ENCODE data around the gene CRTC2.

Gene CRTC2

GRCh38 chr1:153968000-153968363, 9.6 kb upstream of the CRTC2 start:
- no peaks in the 10 kb centered on the region for H4K20me1 ChIP-seq
- H3K4me3 ChIP-seq: peak overlapping the region; percentile 59 to 81 (median 72)
- no peaks in the 10 kb centered on the region for H3K27me3 ChIP-seq
- TF ChIP-seq Cebpa-rat (IDR thresholded peaks at IDR 0.05): no peak
- peaks cover 59 to 81% (median 74%) of the 10 kb centered on the region in 10 experiments for H3K4me1 ChIP-seq
- peak overlapping the region; percentile 72 to 95 (median 88); a peak in 21 of 22 replicates for H3K9ac ChIP-seq
- peaks cover 0 to 11% (median 6%) of the 10 kb centered on the region in 11 experiments; a peak in 16 of 22 replicates for H3K36me3 ChIP-seq
- H3K4me2 ChIP-seq: peak overlapping the region; percentile 94 to 100 (median 99)
- no peaks in the 10 kb centered on the region for H3K9me3 ChIP-seq (replicated peaks in 1 of 11)
- H3K27ac ChIP-seq: peak overlapping the region; percentile 1 to 97 (median 92); a peak in 19 of 22 replicates

- H3K4me3 ChIP-seq: peak within 1 kb of the TSS; percentile 59 to 81 (median 72)
- H3K9me3 ChIP-seq (replicated peaks in 1 of 11): no peaks in the 10 kb centered on the region
- H3K36me3 ChIP-seq: peaks cover 0 to 4% (median 0%) of the 10 kb centered on the region in 11 experiments; a peak in 3 of 22 replicates
- peak within 1 kb of the TSS; percentile 76 to 95 (median 88) for H3K9ac ChIP-seq
- peaks cover 54 to 81% (median 73%) of the 10 kb centered on the region in 10 experiments for H3K4me1 ChIP-seq
- 0 out of 22 replicates have a peak, but pooled peaks cover 0 to 1% (median 0%) of the 10 kb centered on the region in 11 experiments for H4K20me1 ChIP-seq
- no peaks in the 10 kb centered on the region for H3K27me3 ChIP-seq
- no peak for TF ChIP-seq Cebpa-rat (IDR thresholded peaks at IDR 0.05)
- H3K27ac ChIP-seq: peak within 1 kb of the TSS; percentile 44 to 97 (median 92); a peak in 21 of 22 replicates
- H3K4me2 ChIP-seq: peak within 1 kb of the TSS; percentile 94 to 100 (median 99)
Observed at GRCh38 chr1:153967107-153967999, 8.9 kb upstream of the CRTC2 start, which contains the start of gene CREB3L4. CREB3L4 (plus strand) TSS chr1:153967902; CDS start chr1:153968526, 624 bp downstream.

DNA sequence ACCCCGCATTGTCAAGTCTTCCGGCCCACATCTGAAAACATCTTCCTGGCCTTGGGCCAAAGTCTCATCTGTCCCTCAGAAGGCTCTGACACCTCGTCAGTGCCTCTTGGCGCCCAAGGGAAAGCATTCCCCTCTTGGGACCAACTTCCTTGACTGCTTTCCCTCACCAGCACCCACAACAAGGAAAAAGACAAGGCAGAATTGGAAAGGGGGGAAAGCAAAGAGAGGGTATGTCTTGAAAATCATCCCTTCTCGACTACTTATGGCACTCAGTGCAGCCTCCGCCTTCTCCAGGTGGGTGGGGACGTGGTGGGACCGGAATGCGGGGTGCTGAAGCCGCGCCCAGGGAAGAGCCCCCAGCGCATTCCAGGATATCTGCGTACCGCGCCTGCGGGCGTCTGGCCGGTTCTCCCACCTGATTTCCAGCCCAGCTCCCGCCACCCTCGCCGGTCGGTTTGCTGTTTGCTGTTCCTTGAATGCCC, 5.5 kb upstream of the CRTC2 start:
- Histone ChIP-seq H4K20me1 (peaks cover 0 to 17% (median 0%) of the 10 kb centered on the region in 11 experiments; a peak in 2 of 22 replicates), H3K4me3 (peak overlapping the region; percentile 64 to 85 (median 71)), H3K27ac (peak overlapping the region; percentile 72 to 93 (median 91)), H3K9ac (peak overlapping the region; percentile 81 to 96 (median 87)), H3K4me1 (peaks cover 68 to 84% (median 76%) of the 10 kb centered on the region in 10 experiments), H3K4me2 (peak overlapping the region; percentile 90 to 100 (median 99)), H3K27me3 (no peaks in the 10 kb centered on the region), H3K9me3 (replicated peaks in 1 of 11) (no peaks in the 10 kb centered on the region), H3K36me3 (peaks cover 13 to 26% (median 17%) of the 10 kb centered on the region in 11 experiments; a peak in 21 of 22 replicates)
- no peak for TF ChIP-seq Cebpa-rat (IDR thresholded peaks at IDR 0.05)

DNA sequence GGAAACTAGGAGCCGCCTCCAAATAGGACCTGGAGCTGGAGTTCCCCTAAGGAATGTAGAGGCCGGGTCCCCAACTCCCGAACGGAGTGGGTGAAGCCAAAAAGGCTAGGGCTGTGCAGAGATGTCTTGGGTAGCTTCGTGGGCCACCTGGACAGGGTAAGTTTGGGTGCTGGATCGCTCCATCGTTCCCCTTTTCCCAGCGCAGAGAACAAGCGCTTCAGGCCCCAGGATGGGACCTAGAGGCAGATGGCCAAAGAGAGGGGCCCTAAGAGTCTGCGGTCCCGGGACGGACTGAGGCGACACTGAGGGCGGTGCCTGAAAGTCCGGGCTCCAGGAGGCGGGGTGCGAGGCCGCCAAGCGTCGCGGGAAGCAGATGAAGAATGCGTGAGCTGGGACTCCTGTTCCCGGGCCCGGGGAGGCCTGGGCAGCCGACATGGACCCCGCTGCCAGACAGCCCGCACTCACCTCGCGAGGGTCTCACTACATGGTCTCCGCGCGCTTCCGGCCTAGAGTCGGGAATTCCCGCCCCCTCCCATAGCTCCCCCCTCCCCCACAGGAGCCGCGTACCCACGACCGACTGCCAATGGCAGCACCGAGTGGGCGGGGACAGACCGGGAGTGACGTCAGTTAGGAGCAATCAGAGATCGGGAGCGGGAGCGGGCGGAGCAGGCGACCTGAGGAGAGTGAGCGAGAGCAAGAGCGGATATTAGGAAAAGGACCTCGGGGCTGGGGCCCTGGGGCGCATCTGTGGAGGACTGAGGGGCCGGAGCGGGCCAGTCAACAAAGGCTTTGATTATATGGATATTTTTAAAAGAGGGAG, 4.8 kb upstream of the CRTC2 start, which contains the start of gene SLC39A1:
TSS of gene SLC39A1 (minus strand) at position 508 of the 820 bp plus-strand sequence. CDS start 822 bp downstream, outside the sequence.
- peaks cover 0 to 17% (median 0%) of the 10 kb centered on the region in 11 experiments; a peak in 3 of 22 replicates for H4K20me1 ChIP-seq
- peak within 1 kb of the TSS; percentile 64 to 85 (median 71) for H3K4me3 ChIP-seq
- peaks cover 13 to 26% (median 17%) of the 10 kb centered on the region in 11 experiments; a peak in 21 of 22 replicates for H3K36me3 ChIP-seq
- peak within 1 kb of the TSS; percentile 72 to 93 (median 91) for H3K27ac ChIP-seq
- peak within 1 kb of the TSS; percentile 81 to 96 (median 87) for H3K9ac ChIP-seq
- H3K4me2 ChIP-seq: peak within 1 kb of the TSS; percentile 90 to 100 (median 99)
- H3K4me1 ChIP-seq: peaks cover 63 to 80% (median 72%) of the 10 kb centered on the region in 10 experiments
- no peaks in the 10 kb centered on the region for H3K27me3 ChIP-seq
- TF ChIP-seq Cebpa-rat (IDR thresholded peaks at IDR 0.05): no peak
- H3K9me3 ChIP-seq (replicated peaks in 1 of 11): no peaks in the 10 kb centered on the region

DNA sequence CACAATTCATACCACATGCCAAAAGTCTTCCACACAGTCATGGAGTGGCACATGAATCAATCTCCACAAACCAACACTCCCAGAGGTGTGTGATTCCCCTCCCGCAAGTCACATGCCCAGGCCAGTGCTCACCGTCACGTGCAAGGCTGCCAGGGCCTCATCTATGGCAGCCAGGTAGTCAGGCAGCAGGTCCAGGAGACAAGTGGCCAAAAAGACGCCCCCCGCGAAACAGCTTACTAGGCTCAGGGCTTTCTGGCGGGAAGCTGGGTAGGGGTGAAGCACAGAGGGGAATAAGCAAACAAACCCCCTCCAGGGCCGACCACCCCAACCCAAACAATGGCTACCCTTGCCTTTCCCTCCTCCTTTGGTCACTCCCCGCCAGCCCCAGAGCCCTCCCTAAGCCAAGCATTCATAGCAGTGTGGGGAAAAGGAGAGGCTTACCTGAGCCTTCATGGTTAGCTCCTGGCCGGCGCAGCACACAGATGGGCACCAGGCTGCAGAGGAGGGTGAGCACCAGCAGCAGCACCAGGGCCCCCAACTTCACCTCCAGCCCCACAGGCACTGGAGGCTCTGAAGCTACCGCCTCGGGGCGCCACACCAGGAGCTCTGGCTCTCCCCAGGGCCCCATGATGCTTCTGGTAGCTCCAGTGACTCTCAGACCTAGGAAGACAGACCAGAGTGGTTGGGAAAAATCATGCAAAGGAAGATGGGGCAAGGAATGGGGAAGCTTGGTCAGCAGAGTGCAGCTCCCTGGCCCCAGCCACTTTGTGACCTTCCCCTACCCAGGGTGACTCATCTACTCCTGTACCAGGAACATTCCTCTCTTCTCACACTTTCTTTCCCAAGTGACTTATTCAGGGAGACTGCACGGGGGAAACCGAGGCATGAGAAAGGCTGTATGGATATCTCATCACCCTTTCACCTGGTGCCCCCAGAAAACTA, 3.9 kb upstream of the CRTC2 start:
- Histone ChIP-seq H3K9ac (peak overlapping the region; percentile 81 to 96 (median 87)), H3K4me1 (peaks cover 59 to 76% (median 72%) of the 10 kb centered on the region in 10 experiments), H3K27ac (peak overlapping the region; percentile 72 to 93 (median 91)), H3K36me3 (peaks cover 13 to 26% (median 17%) of the 10 kb centered on the region in 11 experiments; a peak in 21 of 22 replicates), H3K9me3 (replicated peaks in 1 of 11) (no peaks in the 10 kb centered on the region), H3K4me3 (peak overlapping the region; percentile 64 to 85 (median 71)), H3K27me3 (no peaks in the 10 kb centered on the region), H3K4me2 (peak overlapping the region; percentile 90 to 100 (median 99)), H4K20me1 (peaks cover 2 to 20% (median 5%) of the 10 kb centered on the region in 11 experiments; a peak in 14 of 22 replicates)
- no peak for TF ChIP-seq Cebpa-rat (IDR thresholded peaks at IDR 0.05)

- Histone ChIP-seq H3K27me3 (no peaks in the 10 kb centered on the region), H3K36me3 (peaks cover 13 to 26% (median 17%) of the 10 kb centered on the region in 11 experiments; a peak in 21 of 22 replicates), H3K4me1 (peaks cover 67 to 83% (median 81%) of the 10 kb centered on the region in 10 experiments), H3K27ac (peak overlapping the region; percentile 20 to 93 (median 91); a peak in 20 of 22 replicates), H3K4me2 (peak overlapping the region; percentile 90 to 100 (median 99)), H3K4me3 (peak overlapping the region; percentile 64 to 85 (median 71)), H3K9me3 (replicated peaks in 1 of 11) (no peaks in the 10 kb centered on the region), H4K20me1 (peaks cover 11 to 30% (median 14%) of the 10 kb centered on the region in 11 experiments; a peak in 21 of 22 replicates), H3K9ac (peak overlapping the region; percentile 81 to 96 (median 87))
- TF ChIP-seq Cebpa-rat (IDR thresholded peaks at IDR 0.05): no peak
Observed at GRCh38 chr1:153961421-153961820, 3.0 kb upstream of the CRTC2 start.

- H3K9ac ChIP-seq: peak overlapping the region; percentile 45 to 97 (median 92); a peak in 18 of 22 replicates
- no peak for TF ChIP-seq Cebpa-rat (IDR thresholded peaks at IDR 0.05)
- H3K9me3 ChIP-seq (replicated peaks in 1 of 11): no peaks in the 10 kb centered on the region
- peaks cover 13 to 26% (median 17%) of the 10 kb centered on the region in 11 experiments; a peak in 21 of 22 replicates for H3K36me3 ChIP-seq
- H3K4me3 ChIP-seq: peak overlapping the region in 6 of 10 experiments; percentile 13 to 96 (median 78); a peak in 8 of 20 replicates
- no peaks in the 10 kb centered on the region for H3K27me3 ChIP-seq
- peaks cover 68 to 83% (median 81%) of the 10 kb centered on the region in 10 experiments for H3K4me1 ChIP-seq
- H3K27ac ChIP-seq: peak overlapping the region; percentile 9 to 93 (median 91); a peak in 18 of 22 replicates
- peak overlapping the region; percentile 90 to 100 (median 99) for H3K4me2 ChIP-seq
- H4K20me1 ChIP-seq: peaks cover 23 to 42% (median 26%) of the 10 kb centered on the region in 11 experiments
Observed at GRCh38 chr1:153960206-153960605, 1.8 kb upstream of the CRTC2 start.
